Mesendoderm (in vitro differentiated cells): ENCODE data around the gene MCF2L.

Experiments used
- DNase-seq: peaks from one replicate; pipeline ENCODE4 v3.0.0; 2013
- H2AK5ac ChIP-seq: 2 replicates; pipeline ENCODE4 v1.6.1; 2013; ENCODE audit warnings: low read length, inconsistent platforms
- H2BK120ac ChIP-seq: 2 replicates; pipeline ENCODE4 v1.6.1; 2013; ENCODE audit warnings: low read depth, mild to moderate bottlenecking, low read length, moderate library complexity, mixed read lengths
- H2BK15ac ChIP-seq: replicated peaks from 2 replicates; pipeline ENCODE4 v1.6.1; 2013; ENCODE audit warnings: low read depth, mild to moderate bottlenecking, moderate library complexity
- H2BK5ac ChIP-seq: 2 replicates; pipeline ENCODE4 v1.6.1; 2013; ENCODE audit warnings: low read length, inconsistent platforms
- H3K18ac ChIP-seq: 2 replicates; pipeline ENCODE4 v1.6.1; 2013; ENCODE audit warnings: mild to moderate bottlenecking, low read length, mixed read lengths
- H3K23ac ChIP-seq: one replicate; pipeline ENCODE4 v1.6.1; 2013; ENCODE audit warnings: low read length
- H3K27ac ChIP-seq: 2 replicates; pipeline ENCODE4 v1.5.1; 2013; ENCODE audit warnings: low read depth, mild to moderate bottlenecking, inconsistent platforms, low read length, moderate library complexity
- H3K27me3 ChIP-seq: 2 replicates; pipeline ENCODE4 v1.6.1; 2013; ENCODE audit warnings: low read length, control low read depth, mild to moderate bottlenecking, inconsistent platforms; ENCODE audit not compliant: insufficient read depth, poor library complexity
- H3K36me3 ChIP-seq: 2 replicates; pipeline ENCODE4 v1.6.1; 2013; ENCODE audit warnings: low read length, inconsistent platforms; ENCODE audit not compliant: control insufficient read depth, insufficient read depth
- H3K4ac ChIP-seq: one replicate; pipeline ENCODE4 v1.6.1; 2013; ENCODE audit warnings: low read depth, mild to moderate bottlenecking, low read length, moderate library complexity
- H3K4me1 ChIP-seq: 2 replicates; pipeline ENCODE4 v1.6.1; 2013; ENCODE audit warnings: low read depth, low read length, inconsistent platforms; ENCODE audit not compliant: control insufficient read depth
- H3K4me2 ChIP-seq: 2 replicates; pipeline ENCODE4 v1.6.1; 2013; ENCODE audit warnings: low read length
- H3K4me3 ChIP-seq: 2 replicates; pipeline ENCODE4 v1.5.1; 2013; ENCODE audit warnings: mild to moderate bottlenecking, low read length
- H3K56ac ChIP-seq: one replicate; pipeline ENCODE4 v1.6.1; 2013; ENCODE audit warnings: low read length
- H3K79me1 ChIP-seq: 2 replicates; pipeline ENCODE4 v1.6.1; 2013; ENCODE audit warnings: low read length, inconsistent platforms
- H3K79me2 ChIP-seq: 2 replicates; pipeline ENCODE4 v1.6.1; 2013; ENCODE audit warnings: mild to moderate bottlenecking, low read length; ENCODE audit not compliant: control insufficient read depth, insufficient read depth
- H3K9ac ChIP-seq: 2 replicates; pipeline ENCODE4 v1.6.1; 2013; ENCODE audit warnings: low read length, inconsistent platforms
- H4K5ac ChIP-seq: one replicate; pipeline ENCODE4 v1.6.1; 2013; ENCODE audit warnings: low read length
- H4K8ac ChIP-seq: one replicate; pipeline ENCODE4 v1.6.1; 2013; ENCODE audit warnings: low read depth, mild to moderate bottlenecking, control low read depth, low read length, moderate library complexity
- WGBS: extraction: QIAGEN DNeasy Blood & Tissue Kit; methylation state at CpG from one replicate; pipeline ENCODE4 v1.1.7; 2013; ENCODE audit warnings: low lambda C conversion rate, missing lambda C conversion rate; ENCODE audit not compliant: insufficient coverage; ENCODE audit errors: extremely low coverage; 5-methylcytosine and 5-hydroxymethylcytosine counted together

The MCF2L gene

GRCh38 chr13:113118261-113119021 lies 149.4 kb downstream of the MCF2L start:
- Histone ChIP-seq H3K79me2 (no peaks in the 10 kb centered on the region), H3K9ac (no peak overlapping the region), H3K4me3 (no peak overlapping the region), H3K27ac (no peak overlapping the region), H3K4me1 (peaks cover 2% of the 10 kb centered on the region), H3K4ac (no peak overlapping the region), H2BK5ac (no peak overlapping the region), H2AK5ac (no peak overlapping the region), H3K79me1 (no peaks in the 10 kb centered on the region), H2BK120ac (no peak overlapping the region), H4K5ac (no peak overlapping the region), H3K27me3 (no peaks in the 10 kb centered on the region), H3K56ac (no peak overlapping the region), H3K36me3 (no peaks in the 10 kb centered on the region), H3K4me2 (no peak overlapping the region), H3K23ac (no peak overlapping the region), H2BK15ac (no peak overlapping the region), H3K18ac (no peak overlapping the region), H4K8ac (no peak overlapping the region)
- DNase-seq: no peak
- no CpG with 5 or more reads among the region's 42 CpGs for WGBS

GRCh38 chr13:113119166-113119821 lies 150.3 kb downstream of the MCF2L start:
- WGBS: no CpG with 5 or more reads among the region's 16 CpGs
- Histone ChIP-seq H3K9ac (no peak overlapping the region), H2BK5ac (no peak overlapping the region), H3K4ac (no peak overlapping the region), H2BK15ac (no peak overlapping the region), H4K8ac (no peak overlapping the region), H3K18ac (no peak overlapping the region), H3K4me2 (no peak overlapping the region), H3K27me3 (no peaks in the 10 kb centered on the region), H2AK5ac (no peak overlapping the region), H3K23ac (no peak overlapping the region), H3K56ac (no peak overlapping the region), H3K4me1 (peaks cover 2% of the 10 kb centered on the region), H4K5ac (no peak overlapping the region), H3K36me3 (no peaks in the 10 kb centered on the region), H3K79me1 (no peaks in the 10 kb centered on the region), H2BK120ac (no peak overlapping the region), H3K27ac (no peak overlapping the region), H3K79me2 (no peaks in the 10 kb centered on the region), H3K4me3 (no peak overlapping the region)
- no peak for DNase-seq

GRCh38 chr13:113119822-113120189 lies 150.8 kb downstream of the MCF2L start:
- H3K4me2 ChIP-seq: no peak overlapping the region
- H3K18ac ChIP-seq: no peak overlapping the region
- H3K56ac ChIP-seq: no peak overlapping the region
- no peak overlapping the region for H3K27ac ChIP-seq
- H2AK5ac ChIP-seq: no peak overlapping the region
- H2BK120ac ChIP-seq: no peak overlapping the region
- no peaks in the 10 kb centered on the region for H3K79me2 ChIP-seq
- no peak overlapping the region for H4K8ac ChIP-seq
- H3K4me1 ChIP-seq: peaks cover 2% of the 10 kb centered on the region
- no peak overlapping the region for H3K9ac ChIP-seq
- no peak overlapping the region for H2BK5ac ChIP-seq
- no peaks in the 10 kb centered on the region for H3K36me3 ChIP-seq
- H3K23ac ChIP-seq: no peak overlapping the region
- no peak overlapping the region for H2BK15ac ChIP-seq
- H3K27me3 ChIP-seq: no peaks in the 10 kb centered on the region
- no peak for DNase-seq
- H4K5ac ChIP-seq: no peak overlapping the region
- no peak overlapping the region for H3K4me3 ChIP-seq
- H3K4ac ChIP-seq: no peak overlapping the region
- H3K79me1 ChIP-seq: no peaks in the 10 kb centered on the region
- WGBS: no CpG with 5 or more reads among the region's 7 CpGs

GRCh38 chr13:113120300-113121182 lies 151.5 kb downstream of the MCF2L start:
- no peaks in the 10 kb centered on the region for H3K79me1 ChIP-seq
- H3K23ac ChIP-seq: no peak overlapping the region
- no peak overlapping the region for H4K8ac ChIP-seq
- no peak overlapping the region for H4K5ac ChIP-seq
- no peak overlapping the region for H3K27ac ChIP-seq
- no peaks in the 10 kb centered on the region for H3K79me2 ChIP-seq
- H2BK120ac ChIP-seq: no peak overlapping the region
- H3K4me3 ChIP-seq: no peak overlapping the region
- peaks cover 2% of the 10 kb centered on the region for H3K4me1 ChIP-seq
- H3K4me2 ChIP-seq: no peak overlapping the region
- no CpG with 5 or more reads among the region's 19 CpGs for WGBS
- DNase-seq: no peak
- no peak overlapping the region for H2BK15ac ChIP-seq
- H3K36me3 ChIP-seq: no peaks in the 10 kb centered on the region
- H3K18ac ChIP-seq: no peak overlapping the region
- H3K9ac ChIP-seq: no peak overlapping the region
- H2AK5ac ChIP-seq: no peak overlapping the region
- H3K56ac ChIP-seq: no peak overlapping the region
- H2BK5ac ChIP-seq: no peak overlapping the region
- no peaks in the 10 kb centered on the region for H3K27me3 ChIP-seq
- no peak overlapping the region for H3K4ac ChIP-seq

GRCh38 chr13:113121183-113121927 lies 152.3 kb downstream of the MCF2L start:
- Histone ChIP-seq H2BK120ac (no peak overlapping the region), H3K36me3 (no peaks in the 10 kb centered on the region), H4K8ac (no peak overlapping the region), H3K4ac (no peak overlapping the region), H3K56ac (no peak overlapping the region), H3K4me1 (peaks cover 2% of the 10 kb centered on the region), H2BK15ac (no peak overlapping the region), H3K27ac (no peak overlapping the region), H3K79me2 (no peaks in the 10 kb centered on the region), H2BK5ac (no peak overlapping the region), H3K27me3 (no peaks in the 10 kb centered on the region), H3K18ac (no peak overlapping the region), H4K5ac (no peak overlapping the region), H3K23ac (no peak overlapping the region), H3K4me2 (no peak overlapping the region), H3K79me1 (no peaks in the 10 kb centered on the region), H3K4me3 (no peak overlapping the region), H3K9ac (no peak overlapping the region), H2AK5ac (no peak overlapping the region)
- no peak for DNase-seq
- WGBS: no CpG with 5 or more reads among the region's 24 CpGs
